Karpas-422 (cell line): ENCODE measurements around the gene ANGPTL2. TPM values are rescaled to one million over a fixed set of nuclear protein-coding genes. Genes with fewer than 3 reads are reported as not detected.

ENCODE experiments used
- DNase-seq: peaks from one replicate; pipeline ENCODE4 v3.0.0-alpha.2; 2015
- H2AFZ ChIP-seq: fragments of 200-600 bp; sonication (generic); 2 replicates; pipeline ENCODE4 v1.6.1; 2014; ENCODE audit warnings: antibody characterized with exemption, low read length, mixed read lengths
- H3K27ac ChIP-seq: fragments of 200-600 bp; sonication (generic); 2 replicates; pipeline ENCODE4 v1.5.1; 2014; ENCODE audit warnings: mild to moderate bottlenecking, low read length, moderate library complexity
- H3K27me3 ChIP-seq: fragments of 200-600 bp; sonication (generic); 2 replicates; pipeline ENCODE4 v1.6.1; 2014; ENCODE audit warnings: low read length, mixed read lengths
- H3K36me3 ChIP-seq: fragments of 200-600 bp; sonication (generic); 2 replicates; pipeline ENCODE4 v1.6.1; 2014; ENCODE audit warnings: low read length, mixed read lengths; ENCODE audit not compliant: insufficient read depth
- H3K4me1 ChIP-seq: fragments of 200-600 bp; sonication (generic); 2 replicates; pipeline ENCODE4 v1.6.1; 2014; ENCODE audit warnings: mild to moderate bottlenecking, low read length, mixed read lengths
- H3K4me2 ChIP-seq: fragments of 200-600 bp; sonication (generic); 2 replicates; pipeline ENCODE4 v1.6.1; 2014; ENCODE audit warnings: low read length, low read depth, mild to moderate bottlenecking; ENCODE audit not compliant: poor library complexity, severe bottlenecking
- H3K4me3 ChIP-seq: fragments of 200-600 bp; sonication (generic); 2 replicates; pipeline ENCODE4 v1.5.1; 2014; ENCODE audit warnings: mild to moderate bottlenecking, antibody characterized with exemption, low read length, mixed read lengths
- H3K79me2 ChIP-seq: fragments of 200-600 bp; sonication (generic); 2 replicates; pipeline ENCODE4 v1.6.1; 2014; ENCODE audit warnings: mild to moderate bottlenecking, low read length, mixed read lengths
- H3K9ac ChIP-seq: fragments of 200-600 bp; sonication (generic); 2 replicates; pipeline ENCODE4 v1.6.0; 2014; ENCODE audit warnings: low read length
- H3K9me2 ChIP-seq: fragments of 200-600 bp; sonication (generic), shearing (Covaris generic); replicated peaks from 2 replicates; pipeline ENCODE4 v1.6.0; 2014; ENCODE audit warnings: mild to moderate bottlenecking, low read length, moderate library complexity; ENCODE audit not compliant: insufficient read depth
- H3K9me3 ChIP-seq: fragments of 300-700, 200-600 bp; sonication (generic); 2 replicates; pipeline ENCODE4 v1.6.1; 2014; ENCODE audit warnings: low read length, mixed read lengths
- H4K20me1 ChIP-seq: fragments of 200-600 bp; sonication (generic); 2 replicates; pipeline ENCODE4 v1.6.1; 2014; ENCODE audit warnings: mild to moderate bottlenecking, antibody characterized with exemption, low read length, low read depth; ENCODE audit not compliant: insufficient read depth
- total RNA-seq: library from RNA; depleted of rRNA; stranded (reverse); fragments of >200 nt; shearing (Covaris generic); gene quantifications from 2 replicates; pipeline ENCODE4 v1.2.3, GENCODE V29; 2014; ENCODE audit warnings: low replicate concordance

The ANGPTL2 gene
- total RNA-seq, 1 experiment from 2014 or later: not detected

- Histone ChIP-seq H3K4me1 (no peaks in the 10 kb centered on the region), H3K9me3 (no peaks in the 10 kb centered on the region), H3K9me2 (no peaks in the 10 kb centered on the region), H3K27me3 (no peaks in the 10 kb centered on the region), H2AFZ (no peak overlapping the region), H3K36me3 (no peaks in the 10 kb centered on the region), H3K4me3 (no peak overlapping the region), H4K20me1 (peaks cover 8% of the 10 kb centered on the region), H3K4me2 (no peak overlapping the region), H3K27ac (no peak overlapping the region), H3K79me2 (no peaks in the 10 kb centered on the region), H3K9ac (no peak overlapping the region)
- DNase-seq: no peak
Measured at GRCh38 chr9:127123064-127123890, 842 bp upstream of the ANGPTL2 start.

GRCh38 chr9:127121628-127122175 lies 733 bp downstream of the ANGPTL2 start:
- H2AFZ ChIP-seq: no peak overlapping the region
- H4K20me1 ChIP-seq: peaks cover 7% of the 10 kb centered on the region
- no peak for DNase-seq
- H3K4me3 ChIP-seq: no peak overlapping the region
- no peak overlapping the region for H3K4me2 ChIP-seq
- no peaks in the 10 kb centered on the region for H3K9me3 ChIP-seq
- no peak overlapping the region for H3K27ac ChIP-seq
- H3K9ac ChIP-seq: no peak overlapping the region
- H3K79me2 ChIP-seq: no peaks in the 10 kb centered on the region
- no peaks in the 10 kb centered on the region for H3K9me2 ChIP-seq
- no peaks in the 10 kb centered on the region for H3K4me1 ChIP-seq
- H3K36me3 ChIP-seq: no peaks in the 10 kb centered on the region
- H3K27me3 ChIP-seq: no peaks in the 10 kb centered on the region

DNA sequence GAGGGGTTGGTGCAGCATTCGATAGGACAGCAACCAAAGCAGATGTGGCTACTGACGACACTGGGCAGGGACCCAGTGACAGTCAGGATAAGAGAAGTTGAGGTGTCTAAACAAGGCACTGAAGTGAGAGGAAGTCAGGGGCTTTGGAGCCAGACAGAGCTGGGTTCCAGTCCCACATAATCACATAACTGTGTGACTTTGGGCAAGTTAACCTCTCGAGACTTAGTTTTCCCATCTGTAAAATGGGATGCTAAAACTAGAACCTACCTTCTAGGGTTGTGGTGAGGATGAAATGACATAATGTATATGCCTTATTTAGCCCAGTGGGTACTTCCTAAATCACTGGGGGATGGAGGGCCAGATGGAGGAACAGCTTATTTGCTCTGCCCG lies 3.1 kb downstream of the ANGPTL2 start:
- Histone ChIP-seq H3K9ac (no peak overlapping the region), H3K27me3 (no peaks in the 10 kb centered on the region), H3K9me2 (no peaks in the 10 kb centered on the region), H3K4me2 (no peak overlapping the region), H4K20me1 (peaks cover 7% of the 10 kb centered on the region; the same call in 1 of the 2 replicates), H3K27ac (no peak overlapping the region), H3K79me2 (no peaks in the 10 kb centered on the region), H3K36me3 (no peaks in the 10 kb centered on the region), H3K4me3 (no peak overlapping the region), H2AFZ (no peak overlapping the region), H3K4me1 (no peaks in the 10 kb centered on the region), H3K9me3 (no peaks in the 10 kb centered on the region)
- DNase-seq: no peak

- no peaks in the 10 kb centered on the region for H3K9me3 ChIP-seq
- H2AFZ ChIP-seq: no peak overlapping the region
- no peaks in the 10 kb centered on the region for H3K27me3 ChIP-seq
- H3K27ac ChIP-seq: no peak overlapping the region
- DNase-seq: no peak
- H3K4me1 ChIP-seq: no peaks in the 10 kb centered on the region
- no peaks in the 10 kb centered on the region for H3K36me3 ChIP-seq
- H4K20me1 ChIP-seq: 0 out of 2 replicates have a peak, but pooled peaks cover 7% of the 10 kb centered on the region
- no peaks in the 10 kb centered on the region for H3K79me2 ChIP-seq
- H3K9ac ChIP-seq: no peak overlapping the region
- H3K4me2 ChIP-seq: no peak overlapping the region
- H3K4me3 ChIP-seq: no peak overlapping the region
- H3K9me2 ChIP-seq: no peaks in the 10 kb centered on the region
Measured at GRCh38 chr9:127118597-127119319, 3.7 kb downstream of the ANGPTL2 start.

DNA sequence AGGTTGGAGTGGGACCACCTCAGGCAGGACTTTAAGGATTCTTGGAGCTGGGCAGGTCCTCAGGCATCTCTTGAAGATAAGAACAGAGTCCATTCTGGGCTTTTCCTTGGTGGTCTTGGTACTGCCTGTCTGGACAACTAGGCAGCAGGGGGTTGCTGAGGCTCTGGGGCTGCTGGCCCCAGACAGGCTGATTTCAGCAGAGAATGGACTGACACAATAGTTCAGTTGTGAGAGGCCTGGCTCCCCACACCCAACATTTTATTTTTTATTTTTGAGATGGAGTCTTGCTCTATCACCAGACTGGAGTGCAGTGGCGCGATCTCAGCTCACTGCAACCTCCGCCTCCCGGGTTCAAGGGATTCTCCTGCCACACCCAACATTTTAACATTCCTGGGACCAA lies 4.6 kb downstream of the ANGPTL2 start:
- Histone ChIP-seq H3K27me3 (no peaks in the 10 kb centered on the region), H2AFZ (no peak overlapping the region), H3K36me3 (no peaks in the 10 kb centered on the region), H3K27ac (no peak overlapping the region), H3K9me3 (no peaks in the 10 kb centered on the region), H3K9me2 (no peaks in the 10 kb centered on the region), H3K4me2 (no peak overlapping the region), H3K9ac (no peak overlapping the region), H4K20me1 (0 out of 2 replicates have a peak, but pooled peaks cover 10% of the 10 kb centered on the region), H3K79me2 (no peaks in the 10 kb centered on the region), H3K4me1 (no peaks in the 10 kb centered on the region), H3K4me3 (no peak overlapping the region)
- no peak for DNase-seq

GRCh38 chr9:127116957-127117356 lies 5.5 kb downstream of the ANGPTL2 start:
- H3K9me2 ChIP-seq: no peaks in the 10 kb centered on the region
- no peaks in the 10 kb centered on the region for H3K36me3 ChIP-seq
- no peak overlapping the region for H3K4me2 ChIP-seq
- H2AFZ ChIP-seq: no peak overlapping the region
- no peak overlapping the region for H3K4me3 ChIP-seq
- no peaks in the 10 kb centered on the region for H3K4me1 ChIP-seq
- H3K27ac ChIP-seq: no peak overlapping the region
- no peaks in the 10 kb centered on the region for H3K27me3 ChIP-seq
- H3K9ac ChIP-seq: no peak overlapping the region
- H4K20me1 ChIP-seq: 0 out of 2 replicates have a peak, but pooled peaks cover 15% of the 10 kb centered on the region
- H3K79me2 ChIP-seq: no peaks in the 10 kb centered on the region
- no peak for DNase-seq
- H3K9me3 ChIP-seq: no peaks in the 10 kb centered on the region

GRCh38 chr9:127116088-127116726 lies 6.2 kb downstream of the ANGPTL2 start:
- 0 out of 2 replicates have a peak, but pooled peaks cover 15% of the 10 kb centered on the region for H4K20me1 ChIP-seq
- no peak overlapping the region for H3K27ac ChIP-seq
- no peaks in the 10 kb centered on the region for H3K9me2 ChIP-seq
- DNase-seq: no peak
- no peaks in the 10 kb centered on the region for H3K4me1 ChIP-seq
- no peak overlapping the region for H3K4me3 ChIP-seq
- H3K9me3 ChIP-seq: no peaks in the 10 kb centered on the region
- no peaks in the 10 kb centered on the region for H3K79me2 ChIP-seq
- no peaks in the 10 kb centered on the region for H3K36me3 ChIP-seq
- no peaks in the 10 kb centered on the region for H3K27me3 ChIP-seq
- H2AFZ ChIP-seq: no peak overlapping the region
- no peak overlapping the region for H3K9ac ChIP-seq
- H3K4me2 ChIP-seq: no peak overlapping the region

DNA sequence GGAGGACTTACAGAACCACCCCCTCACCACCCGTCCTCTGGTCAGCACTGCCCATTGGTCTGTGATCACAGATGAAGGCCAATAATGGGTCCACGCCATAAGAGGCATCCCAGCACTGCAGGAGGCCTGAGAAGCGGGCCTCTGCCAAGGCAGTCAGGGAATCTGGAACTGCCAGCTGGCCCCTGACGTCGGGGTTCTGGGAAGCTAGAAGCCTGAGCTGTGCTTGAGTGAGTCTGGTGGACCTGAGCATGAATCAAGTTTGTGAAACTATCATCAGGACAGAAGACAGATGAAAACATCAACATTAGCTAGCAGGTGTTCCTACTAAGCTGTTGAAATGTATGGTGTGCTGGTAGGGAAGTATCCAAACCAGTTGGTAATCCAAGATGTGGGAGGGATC lies 7.8 kb downstream of the ANGPTL2 start:
- Histone ChIP-seq H3K27me3 (no peaks in the 10 kb centered on the region), H3K4me2 (no peak overlapping the region), H3K9ac (no peak overlapping the region), H3K27ac (no peak overlapping the region), H3K9me3 (no peaks in the 10 kb centered on the region), H3K9me2 (no peaks in the 10 kb centered on the region), H3K79me2 (no peaks in the 10 kb centered on the region), H2AFZ (no peak overlapping the region), H3K4me1 (no peaks in the 10 kb centered on the region), H4K20me1 (0 out of 2 replicates have a peak, but pooled peaks cover 19% of the 10 kb centered on the region), H3K36me3 (no peaks in the 10 kb centered on the region), H3K4me3 (no peak overlapping the region)
- no peak for DNase-seq
